ENCODE data around the gene TAPBPL. TPM values are rescaled to one million over a fixed set of nuclear protein-coding genes. Genes with fewer than 3 reads are reported as not detected.
"Not testable (repeated sequence)": the region's sequence is repeated elsewhere in the genome, so short reads cannot be mapped to it uniquely, and the experiment has no call there.

TAPBPL gene
- total RNA-seq, 1 donor from 2014 or later, result 4.2 TPM

GRCh38 chr12:6469092-6469491, 17.2 kb downstream of the TAPBPL start:
- Histone ChIP-seq H3K27ac (ENCODE audit: low read depth, low read length) (peak overlapping the region; percentile 86), H3K4me3 (ENCODE audit: low read length in 3 of 3) (peak overlapping the region in 2 of 3 donors; percentile 66 to 93), H3K27me3 (ENCODE audit: control insufficient read depth in 3 of 3, insufficient read depth in 3 of 3, low read length in 3 of 3) (no peaks in the 10 kb centered on the region), H3K4me1 (ENCODE audit: control insufficient read depth in 3 of 3, insufficient read depth in 3 of 3, low read length in 3 of 3) (peaks cover 14 to 24% (median 22%) of the 10 kb centered on the region in 3 donors), H3K36me3 (ENCODE audit: control insufficient read depth in 3 of 3, insufficient read depth in 3 of 3, low read length in 3 of 3) (peaks cover 15 to 25% (median 18%) of the 10 kb centered on the region in 3 donors), H3K9me3 (ENCODE audit: control insufficient read depth in 3 of 3, low read length in 3 of 3) (no peaks in the 10 kb centered on the region), H3K9ac (ENCODE audit: low read depth in 1 of 3, low read length in 3 of 3) (peak overlapping the region in 2 of 3 donors; percentile 2 to 81)

- Histone ChIP-seq H3K9me3 (ENCODE audit: control insufficient read depth in 3 of 3, low read length in 3 of 3) (no peaks in the 10 kb centered on the region), H3K36me3 (ENCODE audit: control insufficient read depth in 3 of 3, insufficient read depth in 3 of 3, low read length in 3 of 3) (peaks cover 8 to 18% (median 11%) of the 10 kb centered on the region in 3 donors), H3K27me3 (ENCODE audit: control insufficient read depth in 3 of 3, insufficient read depth in 3 of 3, low read length in 3 of 3) (no peaks in the 10 kb centered on the region), H3K4me3 (ENCODE audit: low read length in 3 of 3) (peak overlapping the region; percentile 66 to 93 (median 78)), H3K27ac (ENCODE audit: low read depth, low read length) (peak overlapping the region; percentile 86), H3K4me1 (ENCODE audit: control insufficient read depth in 3 of 3, insufficient read depth in 3 of 3, low read length in 3 of 3) (peaks cover 14 to 24% (median 22%) of the 10 kb centered on the region in 3 donors), H3K9ac (ENCODE audit: low read depth in 1 of 3, low read length in 3 of 3) (peak overlapping the region; percentile 81 to 90 (median 84))
Measured at GRCh38 chr12:6469609-6470374, 17.9 kb downstream of the TAPBPL start.

GRCh38 chr12:6470375-6471163, 18.7 kb downstream of the TAPBPL start, which contains the start of gene VAMP1:
Gene VAMP1 (minus strand): TSS chr12:6470677. CDS start chr12:6470531, 146 bp downstream.
- Histone ChIP-seq H3K27ac (ENCODE audit: low read depth, low read length) (peak within 1 kb of the TSS; percentile 86), H3K9me3 (ENCODE audit: control insufficient read depth in 3 of 3, low read length in 3 of 3) (no peaks in the 10 kb centered on the region), H3K27me3 (ENCODE audit: control insufficient read depth in 3 of 3, insufficient read depth in 3 of 3, low read length in 3 of 3) (no peaks in the 10 kb centered on the region), H3K4me3 (ENCODE audit: low read length in 3 of 3) (peak within 1 kb of the TSS; percentile 66 to 93 (median 78)), H3K4me1 (ENCODE audit: control insufficient read depth in 3 of 3, insufficient read depth in 3 of 3, low read length in 3 of 3) (peaks cover 14 to 24% (median 22%) of the 10 kb centered on the region in 3 donors), H3K9ac (ENCODE audit: low read depth in 1 of 3, low read length in 3 of 3) (peak within 1 kb of the TSS; percentile 81 to 90 (median 86)), H3K36me3 (ENCODE audit: control insufficient read depth in 3 of 3, insufficient read depth in 3 of 3, low read length in 3 of 3) (peaks cover 3 to 12% (median 9%) of the 10 kb centered on the region in 3 donors)

GRCh38 chr12:6471989-6472360, 20.1 kb downstream of the TAPBPL start:
- no peak overlapping the region for H3K27ac ChIP-seq (ENCODE audit: low read depth, low read length)
- no peaks in the 10 kb centered on the region for H3K27me3 ChIP-seq (ENCODE audit: control insufficient read depth in 3 of 3, insufficient read depth in 3 of 3, low read length in 3 of 3)
- no peaks in the 10 kb centered on the region for H3K36me3 ChIP-seq (ENCODE audit: control insufficient read depth in 3 of 3, insufficient read depth in 3 of 3, low read length in 3 of 3)
- H3K9ac ChIP-seq (ENCODE audit: low read depth in 1 of 3, low read length in 3 of 3), result no peak overlapping the region
- H3K4me1 ChIP-seq (ENCODE audit: control insufficient read depth in 3 of 3, insufficient read depth in 3 of 3, low read length in 3 of 3), result peaks cover 14 to 24% (median 22%) of the 10 kb centered on the region in 3 donors
- no peaks in the 10 kb centered on the region for H3K9me3 ChIP-seq (ENCODE audit: control insufficient read depth in 3 of 3, low read length in 3 of 3)
- no peak overlapping the region for H3K4me3 ChIP-seq (ENCODE audit: low read length in 3 of 3)

GRCh38 chr12:6472491-6472890, 20.6 kb downstream of the TAPBPL start:
- H3K36me3 ChIP-seq (ENCODE audit: control insufficient read depth in 3 of 3, insufficient read depth in 3 of 3, low read length in 3 of 3), result no peaks in the 10 kb centered on the region
- H3K27me3 ChIP-seq (ENCODE audit: control insufficient read depth in 3 of 3, insufficient read depth in 3 of 3, low read length in 3 of 3), result no peaks in the 10 kb centered on the region
- H3K9me3 ChIP-seq (ENCODE audit: control insufficient read depth in 3 of 3, low read length in 3 of 3), result no peaks in the 10 kb centered on the region
- no peak overlapping the region for H3K9ac ChIP-seq (ENCODE audit: low read depth in 1 of 3, low read length in 3 of 3)
- no peak overlapping the region for H3K4me3 ChIP-seq (ENCODE audit: low read length in 3 of 3)
- H3K4me1 ChIP-seq (ENCODE audit: control insufficient read depth in 3 of 3, insufficient read depth in 3 of 3, low read length in 3 of 3), result peaks cover 14 to 24% (median 22%) of the 10 kb centered on the region in 3 donors
- H3K27ac ChIP-seq (ENCODE audit: low read depth, low read length), result no peak overlapping the region

- H3K27ac ChIP-seq (ENCODE audit: low read depth, low read length); H3K4me3 ChIP-seq (ENCODE audit: low read length in 3 of 3); H3K4me1 ChIP-seq (ENCODE audit: control insufficient read depth in 3 of 3, insufficient read depth in 3 of 3, low read length in 3 of 3); H3K36me3 ChIP-seq (ENCODE audit: control insufficient read depth in 3 of 3, insufficient read depth in 3 of 3, low read length in 3 of 3); H3K27me3 ChIP-seq (ENCODE audit: control insufficient read depth in 3 of 3, insufficient read depth in 3 of 3, low read length in 3 of 3); H3K9ac ChIP-seq (ENCODE audit: low read depth in 1 of 3, low read length in 3 of 3); H3K9me3 ChIP-seq (ENCODE audit: control insufficient read depth in 3 of 3, low read length in 3 of 3): not testable (repeated sequence)
Measured at GRCh38 chr12:6475233-6475975, 23.6 kb downstream of the TAPBPL start.

GRCh38 chr12:6476489-6476888, 24.6 kb downstream of the TAPBPL start:
- H3K36me3 ChIP-seq (ENCODE audit: control insufficient read depth in 3 of 3, insufficient read depth in 3 of 3, low read length in 3 of 3), result no peaks in the 10 kb centered on the region
- no peaks in the 10 kb centered on the region for H3K27me3 ChIP-seq (ENCODE audit: control insufficient read depth in 3 of 3, insufficient read depth in 3 of 3, low read length in 3 of 3)
- no peaks in the 10 kb centered on the region for H3K9me3 ChIP-seq (ENCODE audit: control insufficient read depth in 3 of 3, low read length in 3 of 3)
- no peak overlapping the region for H3K27ac ChIP-seq (ENCODE audit: low read depth, low read length)
- no peak overlapping the region for H3K9ac ChIP-seq (ENCODE audit: low read depth in 1 of 3, low read length in 3 of 3)
- H3K4me1 ChIP-seq (ENCODE audit: control insufficient read depth in 3 of 3, insufficient read depth in 3 of 3, low read length in 3 of 3), result no peaks in the 10 kb centered on the region
- no peak overlapping the region for H3K4me3 ChIP-seq (ENCODE audit: low read length in 3 of 3)

GRCh38 chr12:6477601-6478377, 25.9 kb downstream of the TAPBPL start:
- H3K36me3 ChIP-seq (ENCODE audit: control insufficient read depth in 3 of 3, insufficient read depth in 3 of 3, low read length in 3 of 3); H3K9me3 ChIP-seq (ENCODE audit: control insufficient read depth in 3 of 3, low read length in 3 of 3); H3K9ac ChIP-seq (ENCODE audit: low read depth in 1 of 3, low read length in 3 of 3); H3K27ac ChIP-seq (ENCODE audit: low read depth, low read length); H3K4me1 ChIP-seq (ENCODE audit: control insufficient read depth in 3 of 3, insufficient read depth in 3 of 3, low read length in 3 of 3); H3K27me3 ChIP-seq (ENCODE audit: control insufficient read depth in 3 of 3, insufficient read depth in 3 of 3, low read length in 3 of 3); H3K4me3 ChIP-seq (ENCODE audit: low read length in 3 of 3): not testable (repeated sequence)

- Histone ChIP-seq H3K4me1 (ENCODE audit: control insufficient read depth in 3 of 3, insufficient read depth in 3 of 3, low read length in 3 of 3) (no peaks in the 10 kb centered on the region), H3K9ac (ENCODE audit: low read depth in 1 of 3, low read length in 3 of 3) (no peak overlapping the region), H3K36me3 (ENCODE audit: control insufficient read depth in 3 of 3, insufficient read depth in 3 of 3, low read length in 3 of 3) (no peaks in the 10 kb centered on the region), H3K27ac (ENCODE audit: low read depth, low read length) (no peak overlapping the region), H3K9me3 (ENCODE audit: control insufficient read depth in 3 of 3, low read length in 3 of 3) (no peaks in the 10 kb centered on the region), H3K4me3 (ENCODE audit: low read length in 3 of 3) (no peak overlapping the region), H3K27me3 (ENCODE audit: control insufficient read depth in 3 of 3, insufficient read depth in 3 of 3, low read length in 3 of 3) (no peaks in the 10 kb centered on the region)
Measured at GRCh38 chr12:6478416-6478815, 26.6 kb downstream of the TAPBPL start.

Measured in skeletal muscle tissue (tissue), 4 donors.